ENCODE results near the gene NNMT. TPM values are rescaled to one million over a fixed set of nuclear protein-coding genes. Genes with fewer than 3 reads are reported as not detected.
A peak's percentile ranks its signal among the peaks of the same experiment; 100 is the strongest.

NNMT gene
- total RNA-seq, 1 experiment from 2014 or later, result 51.2 TPM

GRCh38 chr11:114286229-114286628, 10.0 kb upstream of the NNMT start:
- Histone ChIP-seq H3K4me1 (peaks cover 57% of the 10 kb centered on the region), H3K27ac (no peak overlapping the region), H3K27me3 (no peaks in the 10 kb centered on the region), H3K9me3 (replicated peaks) (no peaks in the 10 kb centered on the region), H3K36me3 (no peaks in the 10 kb centered on the region), H3K4me3 (no peak overlapping the region)
- no peak for DNase-seq

- Histone ChIP-seq H3K4me3 (no peak overlapping the region), H3K27me3 (no peaks in the 10 kb centered on the region), H3K27ac (no peak overlapping the region), H3K36me3 (no peaks in the 10 kb centered on the region), H3K9me3 (replicated peaks) (no peaks in the 10 kb centered on the region), H3K4me1 (peaks cover 62% of the 10 kb centered on the region)
- DNase-seq, result no peak
These were observed 9.0 kb upstream of the NNMT start for GRCh38 chr11:114287154-114287553.

- no peaks in the 10 kb centered on the region for H3K27me3 ChIP-seq
- no peak for DNase-seq
- H3K36me3 ChIP-seq, result no peaks in the 10 kb centered on the region
- H3K4me3 ChIP-seq, result no peak overlapping the region
- no peak overlapping the region for H3K27ac ChIP-seq
- H3K4me1 ChIP-seq, result peaks cover 62% of the 10 kb centered on the region
- H3K9me3 ChIP-seq (replicated peaks), result no peaks in the 10 kb centered on the region
These were observed 8.1 kb upstream of the NNMT start for GRCh38 chr11:114288136-114288535.

- DNase-seq, result no peak
- H3K9me3 ChIP-seq (replicated peaks), result no peaks in the 10 kb centered on the region
- no peaks in the 10 kb centered on the region for H3K36me3 ChIP-seq
- H3K27me3 ChIP-seq, result no peaks in the 10 kb centered on the region
- H3K4me1 ChIP-seq, result peaks cover 68% of the 10 kb centered on the region
- no peak overlapping the region for H3K4me3 ChIP-seq
- peak overlapping the region; percentile 97 for H3K27ac ChIP-seq
These were observed 6.4 kb upstream of the NNMT start for GRCh38 chr11:114289779-114290178.

GRCh38 chr11:114290503-114291235, 5.5 kb upstream of the NNMT start:
- H3K4me3 ChIP-seq, result no peak overlapping the region
- H3K27ac ChIP-seq, result peak overlapping the region; percentile 97

GRCh38 chr11:114291381-114291780, 4.8 kb upstream of the NNMT start:
- Histone ChIP-seq H3K27me3 (no peaks in the 10 kb centered on the region), H3K36me3 (no peaks in the 10 kb centered on the region), H3K27ac (peak overlapping the region; percentile 97), H3K4me1 (peaks cover 60% of the 10 kb centered on the region), H3K9me3 (replicated peaks) (no peaks in the 10 kb centered on the region), H3K4me3 (peak overlapping the region; percentile 31)
- peak; percentile 87 to 88 for DNase-seq

More at GRCh38 chr11:114290503-114291235, 5.5 kb upstream of the NNMT start:
- no peaks in the 10 kb centered on the region for H3K9me3 ChIP-seq (replicated peaks)
- DNase-seq, result no peak
- H3K27me3 ChIP-seq, result no peaks in the 10 kb centered on the region
- H3K4me1 ChIP-seq, result peaks cover 64% of the 10 kb centered on the region
- no peaks in the 10 kb centered on the region for H3K36me3 ChIP-seq

GRCh38 chr11:114291842-114292680, 4.1 kb upstream of the NNMT start:
- Histone ChIP-seq H3K36me3 (no peaks in the 10 kb centered on the region), H3K27ac (peak overlapping the region; percentile 97), H3K4me3 (peak overlapping the region; percentile 31), H3K4me1 (peaks cover 60% of the 10 kb centered on the region), H3K9me3 (replicated peaks) (no peaks in the 10 kb centered on the region), H3K27me3 (no peaks in the 10 kb centered on the region)
- peak; percentile 22 to 59 for DNase-seq

- Histone ChIP-seq H3K9me3 (replicated peaks) (no peaks in the 10 kb centered on the region), H3K36me3 (peaks cover 4% of the 10 kb centered on the region), H3K27me3 (no peaks in the 10 kb centered on the region), H3K4me3 (no peak overlapping the region), H3K4me1 (peaks cover 63% of the 10 kb centered on the region), H3K27ac (peak overlapping the region; percentile 97)
- peak in 1 of 2 experiments; percentile 17 for DNase-seq
These were observed 2.9 kb upstream of the NNMT start for GRCh38 chr11:114293201-114293711.

GRCh38 chr11:114296605-114297372, 590 bp downstream of the NNMT start:
- Histone ChIP-seq H3K9me3 (replicated peaks) (peaks cover 6% of the 10 kb centered on the region), H3K27ac (peak overlapping the region; percentile 97), H3K27me3 (no peaks in the 10 kb centered on the region), H3K4me3 (peak overlapping the region; percentile 65), H3K4me1 (peaks cover 38% of the 10 kb centered on the region), H3K36me3 (peaks cover 40% of the 10 kb centered on the region)
- peak in 1 of 2 experiments; percentile 38 for DNase-seq

- no peak for DNase-seq
- H3K27me3 ChIP-seq, result no peaks in the 10 kb centered on the region
- H3K4me3 ChIP-seq, result peak overlapping the region; percentile 65
- peaks cover 25% of the 10 kb centered on the region for H3K4me1 ChIP-seq
- H3K9me3 ChIP-seq (replicated peaks), result peaks cover 11% of the 10 kb centered on the region
- peak overlapping the region; percentile 97; the same call in 1 of the 2 replicates for H3K27ac ChIP-seq
- H3K36me3 ChIP-seq, result peaks cover 51% of the 10 kb centered on the region
These were observed 1.9 kb downstream of the NNMT start for GRCh38 chr11:114297806-114298709.

- Histone ChIP-seq H3K27me3 (no peaks in the 10 kb centered on the region), H3K36me3 (peaks cover 56% of the 10 kb centered on the region), H3K4me3 (peak overlapping the region; percentile 65; the same call in 1 of the 2 replicates), H3K4me1 (peaks cover 19% of the 10 kb centered on the region), H3K27ac (no peak overlapping the region), H3K9me3 (replicated peaks) (peaks cover 11% of the 10 kb centered on the region)
- no peak for DNase-seq
These were observed 2.5 kb downstream of the NNMT start for GRCh38 chr11:114298710-114299109.

- H3K27ac ChIP-seq, result no peak overlapping the region
These were observed 4.9 kb downstream of the NNMT start for GRCh38 chr11:114301088-114301487.

GRCh38 chr11:114301927-114302326, 5.7 kb downstream of the NNMT start:
- H3K9me3 ChIP-seq (replicated peaks), result peaks cover 11% of the 10 kb centered on the region
- H3K36me3 ChIP-seq, result peaks cover 68% of the 10 kb centered on the region
- no peaks in the 10 kb centered on the region for H3K27me3 ChIP-seq
- DNase-seq, result no peak
- H3K27ac ChIP-seq, result no peak overlapping the region
- H3K4me1 ChIP-seq, result peaks cover 5% of the 10 kb centered on the region; the same call in 1 of the 2 replicates
- H3K4me3 ChIP-seq, result no peak overlapping the region

More at GRCh38 chr11:114301088-114301487, 4.9 kb downstream of the NNMT start:
- H3K36me3 ChIP-seq, result peaks cover 68% of the 10 kb centered on the region
- H3K27me3 ChIP-seq, result no peaks in the 10 kb centered on the region
- H3K4me1 ChIP-seq, result peaks cover 5% of the 10 kb centered on the region; the same call in 1 of the 2 replicates
- DNase-seq, result no peak
- no peak overlapping the region for H3K4me3 ChIP-seq
- peaks cover 11% of the 10 kb centered on the region for H3K9me3 ChIP-seq (replicated peaks)

Measured in SJCRH30 (cell line).